Kidney epithelial cell (primary cell): ENCODE results near the gene BAZ1A. TPM values are rescaled to one million over a fixed set of nuclear protein-coding genes. Genes with fewer than 3 reads are reported as not detected.
A peak's percentile ranks its signal among the peaks of the same experiment; 100 is the strongest.

ENCODE experiments used
- DNase-seq: peaks from one replicate; pipeline ENCODE4 v3.0.0-alpha.2; 2010; ENCODE audit warnings: low read depth
- H3K27me3 ChIP-seq: 2 replicates; pipeline ENCODE4 v1.6.0; 2011; ENCODE audit warnings: low read length; ENCODE audit not compliant: control insufficient read depth, insufficient read depth
- H3K36me3 ChIP-seq: 2 replicates; pipeline ENCODE4 v1.5.1; 2011; ENCODE audit warnings: low read length; ENCODE audit not compliant: control insufficient read depth, insufficient read depth
- H3K4me3 ChIP-seq: 2 replicates; pipeline ENCODE4 v1.5.1; 2011; ENCODE audit warnings: low read depth, mild to moderate bottlenecking, control low read depth, low read length
- total RNA-seq: library from RNA; depleted of rRNA; stranded (reverse); fragments of >200 nt; gene quantifications from 2 replicates; pipeline ENCODE4 v1.2.3, GENCODE V29; 2015
- TF ChIP-seq, protein P1 (sequence below): IDR thresholded peaks from 2 replicates; pipeline ENCODE4 v1.5.1; 2011; ENCODE audit warnings: mild to moderate bottlenecking, moderate library complexity, low read length, control low read depth, inconsistent platforms; ENCODE audit not compliant: insufficient read depth, poor library complexity, severe bottlenecking

The BAZ1A gene
- total RNA-seq, 1 donor from 2014 or later, result 36.1 TPM

DNA sequence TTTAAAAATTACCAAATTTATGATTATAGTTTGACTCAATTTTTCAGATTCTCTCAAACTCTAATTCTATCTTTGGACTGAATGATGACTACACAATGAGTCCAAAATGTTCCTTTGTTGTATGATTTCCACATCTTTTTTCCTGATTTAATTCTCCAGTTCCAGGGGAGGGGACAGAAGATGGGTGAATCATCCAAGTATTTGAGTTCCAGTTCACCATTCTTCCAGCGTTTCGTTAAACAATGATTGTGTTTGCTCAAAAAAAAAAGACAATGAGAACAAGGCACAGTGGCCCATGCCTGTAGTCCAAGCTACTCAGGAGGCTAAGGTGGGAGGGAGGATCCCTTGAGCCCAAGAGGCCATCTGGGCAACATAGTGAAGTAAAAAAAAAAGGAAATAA lies 23.8 kb downstream of the BAZ1A start:
- TF ChIP-seq, protein P1, sequence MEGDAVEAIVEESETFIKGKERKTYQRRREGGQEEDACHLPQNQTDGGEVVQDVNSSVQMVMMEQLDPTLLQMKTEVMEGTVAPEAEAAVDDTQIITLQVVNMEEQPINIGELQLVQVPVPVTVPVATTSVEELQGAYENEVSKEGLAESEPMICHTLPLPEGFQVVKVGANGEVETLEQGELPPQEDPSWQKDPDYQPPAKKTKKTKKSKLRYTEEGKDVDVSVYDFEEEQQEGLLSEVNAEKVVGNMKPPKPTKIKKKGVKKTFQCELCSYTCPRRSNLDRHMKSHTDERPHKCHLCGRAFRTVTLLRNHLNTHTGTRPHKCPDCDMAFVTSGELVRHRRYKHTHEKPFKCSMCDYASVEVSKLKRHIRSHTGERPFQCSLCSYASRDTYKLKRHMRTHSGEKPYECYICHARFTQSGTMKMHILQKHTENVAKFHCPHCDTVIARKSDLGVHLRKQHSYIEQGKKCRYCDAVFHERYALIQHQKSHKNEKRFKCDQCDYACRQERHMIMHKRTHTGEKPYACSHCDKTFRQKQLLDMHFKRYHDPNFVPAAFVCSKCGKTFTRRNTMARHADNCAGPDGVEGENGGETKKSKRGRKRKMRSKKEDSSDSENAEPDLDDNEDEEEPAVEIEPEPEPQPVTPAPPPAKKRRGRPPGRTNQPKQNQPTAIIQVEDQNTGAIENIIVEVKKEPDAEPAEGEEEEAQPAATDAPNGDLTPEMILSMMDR, result no peak
- no peak for DNase-seq
- Histone ChIP-seq H3K27me3 (no peaks in the 10 kb centered on the region), H3K4me3 (no peak overlapping the region), H3K36me3 (no peaks in the 10 kb centered on the region)

DNA sequence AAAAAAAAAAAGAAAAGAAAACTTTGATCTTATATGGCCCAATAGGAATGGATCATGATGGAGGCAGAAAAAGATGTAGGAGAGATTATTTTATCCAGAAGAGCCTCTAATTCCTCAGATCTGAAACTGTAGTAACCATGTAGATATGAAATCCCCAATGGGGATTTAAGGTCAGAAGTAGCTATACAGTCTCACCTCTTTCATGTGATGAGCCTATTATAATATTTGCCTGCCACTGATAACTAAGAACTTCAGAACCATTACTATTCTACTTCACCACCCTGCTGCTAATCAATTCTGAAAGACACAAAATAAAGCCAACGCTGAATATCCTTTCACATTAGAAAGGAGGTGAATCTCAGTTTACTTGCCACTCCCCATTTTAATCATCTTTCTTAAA lies 29.3 kb downstream of the BAZ1A start:
- no peak overlapping the region for H3K4me3 ChIP-seq
- no peaks in the 10 kb centered on the region for H3K27me3 ChIP-seq
- DNase-seq, result no peak
- TF ChIP-seq, protein P1, result no peak
- H3K36me3 ChIP-seq, result no peaks in the 10 kb centered on the region

DNA sequence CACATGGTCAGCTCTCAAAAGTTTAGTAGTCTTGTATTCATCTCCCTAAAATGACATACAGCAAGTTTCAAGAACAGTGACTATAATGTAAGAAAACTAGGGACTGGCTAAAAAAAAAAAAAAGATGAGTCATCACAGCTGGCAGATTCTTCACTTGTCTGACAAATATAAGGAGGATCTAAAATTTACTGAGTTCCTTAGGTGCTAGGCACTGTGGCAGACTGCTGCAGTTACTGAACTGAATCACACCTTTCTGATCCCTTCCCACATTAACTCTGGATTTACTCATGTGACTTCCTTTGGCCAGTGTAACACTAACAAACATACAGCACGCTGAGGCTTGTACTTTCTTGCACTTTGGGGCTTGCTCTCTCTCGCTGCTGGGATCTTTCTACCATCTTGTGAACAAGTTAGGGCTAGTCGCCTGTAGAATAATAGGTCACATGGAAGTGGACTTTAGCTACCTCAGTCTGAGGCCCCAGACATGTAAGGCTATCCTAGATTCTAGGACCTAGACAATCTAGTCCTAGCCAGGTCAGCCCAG lies 32.1 kb downstream of the BAZ1A start:
- Histone ChIP-seq H3K27me3 (no peaks in the 10 kb centered on the region), H3K4me3 (no peak overlapping the region), H3K36me3 (no peaks in the 10 kb centered on the region)
- peak; percentile 63 for DNase-seq
- TF ChIP-seq, protein P1, result no peak

DNA sequence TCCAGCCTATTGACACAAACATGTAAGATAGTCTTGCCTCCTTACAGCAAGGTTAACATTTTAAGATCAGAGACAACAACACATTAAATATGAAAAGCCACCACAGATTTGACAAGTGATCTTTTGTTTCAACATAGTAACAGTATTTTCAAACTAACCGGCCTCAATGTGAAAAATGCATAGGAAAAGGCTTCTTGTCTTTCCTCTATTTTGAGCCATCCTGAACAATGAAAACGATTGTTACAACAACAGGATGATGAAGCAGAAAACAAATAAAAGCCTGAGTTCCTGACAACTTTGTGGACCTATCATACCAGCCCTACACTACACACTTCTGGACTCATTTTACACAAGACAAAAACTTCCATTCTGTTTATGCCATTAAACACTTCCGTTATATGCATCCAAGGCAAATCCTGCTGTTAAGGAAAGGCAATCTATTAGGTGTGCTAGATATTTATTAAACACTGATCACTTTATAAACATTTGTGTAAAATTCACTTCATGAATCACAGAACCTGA lies 37.3 kb downstream of the BAZ1A start:
- no peak overlapping the region for H3K4me3 ChIP-seq
- TF ChIP-seq, protein P1, result no peak
- no peak for DNase-seq
- no peaks in the 10 kb centered on the region for H3K36me3 ChIP-seq
- no peaks in the 10 kb centered on the region for H3K27me3 ChIP-seq

DNA sequence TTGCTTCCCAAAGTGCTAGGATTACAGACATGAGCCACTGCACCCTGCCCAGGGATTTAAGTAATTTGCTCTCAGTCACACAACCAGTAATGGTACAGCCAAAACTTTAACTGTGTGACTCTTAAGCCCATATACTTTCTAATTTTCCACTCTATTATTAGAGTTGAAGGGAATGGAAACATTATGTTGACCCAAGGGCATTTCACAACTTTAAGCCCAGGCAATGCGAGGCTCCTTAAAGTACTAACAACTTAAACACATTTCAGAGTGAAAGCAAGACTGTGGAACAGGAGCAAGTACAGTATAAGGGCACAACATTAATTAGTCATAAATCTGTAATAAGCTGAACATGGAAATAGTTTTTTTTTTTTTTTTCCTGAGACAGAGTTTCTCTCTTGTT lies 39.8 kb downstream of the BAZ1A start:
- DNase-seq, result no peak
- no peaks in the 10 kb centered on the region for H3K36me3 ChIP-seq
- no peaks in the 10 kb centered on the region for H3K27me3 ChIP-seq
- no peak overlapping the region for H3K4me3 ChIP-seq
- TF ChIP-seq, protein P1, result no peak
